Subcutaneous adipose tissue (tissue), 4 donors: ENCODE results near the gene SMAD4. TPM values are rescaled to one million over a fixed set of nuclear protein-coding genes. Genes with fewer than 3 reads are reported as not detected.

Source experiments
- total RNA-seq, 4 donors: library from RNA; depleted of rRNA; stranded (reverse); fragments of >200 nt; gene quantifications; one replicate each; pipeline ENCODE4 v1.1.0, GENCODE V29; 2016
- TF ChIP-seq, protein P1 (sequence below): fragments of 450-650 bp; IDR thresholded peaks from one replicate; pipeline ENCODE4 v1.5.1; 2016; ENCODE audit warnings: low read depth, mild to moderate bottlenecking, control low read depth, antibody characterized with exemption, moderate library complexity

The SMAD4 gene
- total RNA-seq, 4 donors from 2014 or later, result 73.1 to 89.3 (median 86.6) TPM

DNA sequence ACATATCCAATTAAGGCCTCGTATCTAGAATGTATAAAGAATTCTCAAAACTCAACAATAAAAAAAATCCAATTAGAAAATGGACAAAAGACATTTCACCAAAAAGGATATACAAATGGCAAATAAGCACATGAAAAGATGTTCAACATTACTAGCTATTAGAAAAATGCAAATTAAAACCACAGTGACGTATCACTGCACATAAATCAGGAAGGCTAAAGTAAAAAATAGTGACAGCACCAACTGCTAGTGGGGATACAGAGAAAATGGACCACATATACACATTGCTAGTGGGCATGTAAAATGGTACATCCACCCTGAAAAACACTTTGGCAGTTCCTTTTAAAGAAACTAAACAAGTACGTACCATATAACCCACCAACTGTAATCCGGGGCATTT is 59.7 kb downstream of the SMAD4 start:
- TF ChIP-seq, protein P1, sequence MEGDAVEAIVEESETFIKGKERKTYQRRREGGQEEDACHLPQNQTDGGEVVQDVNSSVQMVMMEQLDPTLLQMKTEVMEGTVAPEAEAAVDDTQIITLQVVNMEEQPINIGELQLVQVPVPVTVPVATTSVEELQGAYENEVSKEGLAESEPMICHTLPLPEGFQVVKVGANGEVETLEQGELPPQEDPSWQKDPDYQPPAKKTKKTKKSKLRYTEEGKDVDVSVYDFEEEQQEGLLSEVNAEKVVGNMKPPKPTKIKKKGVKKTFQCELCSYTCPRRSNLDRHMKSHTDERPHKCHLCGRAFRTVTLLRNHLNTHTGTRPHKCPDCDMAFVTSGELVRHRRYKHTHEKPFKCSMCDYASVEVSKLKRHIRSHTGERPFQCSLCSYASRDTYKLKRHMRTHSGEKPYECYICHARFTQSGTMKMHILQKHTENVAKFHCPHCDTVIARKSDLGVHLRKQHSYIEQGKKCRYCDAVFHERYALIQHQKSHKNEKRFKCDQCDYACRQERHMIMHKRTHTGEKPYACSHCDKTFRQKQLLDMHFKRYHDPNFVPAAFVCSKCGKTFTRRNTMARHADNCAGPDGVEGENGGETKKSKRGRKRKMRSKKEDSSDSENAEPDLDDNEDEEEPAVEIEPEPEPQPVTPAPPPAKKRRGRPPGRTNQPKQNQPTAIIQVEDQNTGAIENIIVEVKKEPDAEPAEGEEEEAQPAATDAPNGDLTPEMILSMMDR, result no peak

DNA sequence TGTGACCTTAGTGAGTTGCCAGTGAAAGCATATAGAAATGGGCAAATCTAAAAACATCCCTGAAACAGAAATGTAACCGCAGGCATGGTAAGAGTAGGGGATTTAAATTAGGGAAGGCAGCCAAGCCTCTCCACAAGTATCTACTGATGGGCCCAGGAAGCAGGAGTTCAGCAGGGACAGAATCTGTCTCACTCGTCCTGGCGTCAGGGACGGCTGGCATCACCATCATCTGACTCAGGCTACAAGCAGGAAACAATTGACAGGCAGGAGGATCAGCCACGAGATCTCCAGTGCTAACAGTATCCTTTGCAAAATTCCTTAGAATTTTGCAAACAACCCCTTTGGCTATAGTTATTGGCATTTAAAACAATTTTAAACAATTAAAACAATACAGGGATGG is 61.3 kb downstream of the SMAD4 start:
- TF ChIP-seq, protein P1, result no peak

DNA sequence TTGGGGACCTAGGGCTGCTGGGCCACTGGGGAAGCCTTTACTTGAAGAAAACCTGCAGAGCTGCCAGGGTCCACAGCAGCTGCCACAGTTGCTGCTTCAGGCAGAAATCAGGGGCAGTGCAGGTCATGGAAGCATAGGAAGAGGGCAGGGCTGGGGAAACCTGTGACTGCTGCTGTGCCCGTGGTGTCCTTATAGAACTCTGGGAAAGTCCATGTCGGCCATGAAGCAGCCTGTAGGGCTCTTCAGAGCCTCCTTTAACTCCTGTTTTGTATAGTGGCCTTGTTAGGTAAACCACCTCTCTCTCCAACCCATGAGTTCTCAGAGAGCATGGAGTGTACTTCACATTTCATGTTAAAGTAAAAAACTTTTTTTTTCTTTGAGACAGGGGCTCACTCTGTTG is 62.1 kb downstream of the SMAD4 start:
- TF ChIP-seq, protein P1, result no peak

DNA sequence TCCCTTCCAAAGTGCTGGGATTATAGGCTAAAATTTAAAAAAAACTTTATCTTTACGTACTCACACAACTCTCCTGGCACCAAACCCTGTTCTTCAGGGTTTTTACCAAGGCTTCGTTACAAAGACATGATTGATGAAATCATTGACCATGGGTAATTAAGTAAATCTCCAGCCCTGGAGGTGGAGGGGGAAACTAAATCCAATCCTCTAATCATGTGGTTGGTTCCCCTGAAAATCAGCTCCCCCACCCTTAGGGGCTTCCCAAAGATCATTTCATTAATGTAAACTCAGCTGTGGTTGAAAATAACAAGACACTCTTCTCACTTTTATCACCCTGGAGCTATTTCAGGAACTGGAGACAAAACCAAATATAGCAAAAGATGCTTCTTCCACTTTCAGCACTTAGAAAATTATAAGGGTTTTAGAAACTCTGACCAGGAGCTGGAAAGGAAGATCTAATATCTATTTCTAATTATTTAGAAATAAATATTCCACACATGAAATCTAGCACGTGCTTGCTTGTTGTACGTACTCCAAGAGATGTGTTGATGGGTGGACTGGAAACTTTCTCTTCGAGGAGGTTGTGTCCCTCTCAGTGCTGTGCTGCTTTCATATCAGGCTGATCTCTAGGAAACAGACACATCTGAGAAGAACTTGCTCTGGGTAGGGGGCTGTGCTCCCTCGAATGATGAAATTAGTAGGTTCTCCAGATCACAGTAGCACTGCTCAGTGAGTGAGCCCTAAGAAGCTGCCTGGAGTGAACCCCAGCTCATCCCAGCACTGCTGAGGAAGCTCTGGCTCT is 67.2 kb downstream of the SMAD4 start:
- TF ChIP-seq, protein P1, result no peak

DNA sequence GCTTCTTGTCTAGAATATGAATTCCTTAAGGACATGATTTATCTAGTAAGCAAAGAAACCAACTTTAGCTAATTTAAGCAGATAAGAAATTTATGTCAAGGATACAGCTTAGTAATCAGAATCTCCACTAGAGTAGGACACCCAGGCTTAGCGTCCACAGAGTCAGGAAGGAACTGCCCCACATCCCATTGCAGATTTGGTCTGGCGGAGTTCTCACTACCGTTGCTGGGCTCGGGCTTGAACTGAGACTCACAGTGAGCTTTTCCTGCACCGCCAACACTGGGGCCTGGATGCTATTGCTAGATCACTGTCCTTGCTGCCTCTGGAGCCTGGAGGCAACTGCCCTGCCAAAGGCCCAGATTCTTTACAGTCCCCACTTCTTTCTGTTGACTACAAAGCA is 68.1 kb downstream of the SMAD4 start:
- TF ChIP-seq, protein P1, result no peak

DNA sequence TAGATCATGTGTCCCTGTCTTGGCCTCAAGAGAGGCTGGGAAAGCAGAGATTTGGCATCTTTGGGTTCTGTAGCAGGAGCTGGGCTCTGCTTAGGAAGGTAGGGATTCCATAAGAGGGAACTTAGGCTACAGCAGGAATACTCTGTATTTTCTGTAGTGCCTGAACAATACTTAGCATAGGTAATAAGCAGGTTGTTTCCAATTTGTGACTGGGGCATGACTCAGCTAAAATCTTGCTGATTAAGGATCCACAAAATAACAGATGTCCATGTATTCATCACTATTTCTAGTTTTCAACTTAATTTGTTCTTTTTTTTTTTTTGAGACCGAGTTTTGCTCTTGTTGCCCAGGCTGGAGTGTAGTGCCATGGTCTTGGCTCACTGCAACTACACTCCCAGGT is 68.5 kb downstream of the SMAD4 start:
- TF ChIP-seq, protein P1, result no peak

DNA sequence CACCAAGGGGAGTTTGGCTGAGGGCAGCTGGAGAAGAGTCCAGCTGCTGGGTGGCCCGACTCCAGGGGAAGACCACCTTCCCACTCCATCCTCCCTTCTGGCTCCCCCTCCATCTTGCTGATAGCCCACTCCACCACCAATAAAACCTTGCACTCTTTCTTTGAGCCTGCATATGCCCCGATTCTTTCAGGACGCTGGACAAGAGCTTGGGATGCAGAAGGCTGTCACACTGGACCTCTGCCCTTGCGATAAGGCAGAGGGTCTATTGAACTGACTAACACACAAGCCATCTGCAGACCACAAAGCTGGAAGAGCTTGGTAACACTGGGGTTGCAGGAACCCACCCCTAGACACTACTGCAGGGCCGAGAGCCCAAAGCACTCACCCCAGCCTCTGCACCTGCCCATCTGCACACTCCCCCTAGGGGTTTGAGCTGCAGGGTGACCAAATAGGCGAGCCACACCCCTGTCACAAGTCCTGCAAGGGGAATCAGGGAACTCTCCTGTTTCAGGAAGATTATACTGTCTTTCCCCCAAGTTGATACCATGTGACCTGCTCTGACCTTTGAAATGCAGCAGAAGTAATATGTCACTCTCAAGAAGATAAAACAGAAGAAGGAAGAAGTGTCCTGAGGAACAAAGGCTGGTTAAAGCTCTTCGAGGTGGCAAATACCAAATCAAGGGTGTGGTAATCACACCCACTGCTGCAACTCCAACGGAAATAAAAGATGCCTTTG is 70.5 kb downstream of the SMAD4 start:
- TF ChIP-seq, protein P1, result no peak
